ENCODE measurements around the gene RPS21.

DNA sequence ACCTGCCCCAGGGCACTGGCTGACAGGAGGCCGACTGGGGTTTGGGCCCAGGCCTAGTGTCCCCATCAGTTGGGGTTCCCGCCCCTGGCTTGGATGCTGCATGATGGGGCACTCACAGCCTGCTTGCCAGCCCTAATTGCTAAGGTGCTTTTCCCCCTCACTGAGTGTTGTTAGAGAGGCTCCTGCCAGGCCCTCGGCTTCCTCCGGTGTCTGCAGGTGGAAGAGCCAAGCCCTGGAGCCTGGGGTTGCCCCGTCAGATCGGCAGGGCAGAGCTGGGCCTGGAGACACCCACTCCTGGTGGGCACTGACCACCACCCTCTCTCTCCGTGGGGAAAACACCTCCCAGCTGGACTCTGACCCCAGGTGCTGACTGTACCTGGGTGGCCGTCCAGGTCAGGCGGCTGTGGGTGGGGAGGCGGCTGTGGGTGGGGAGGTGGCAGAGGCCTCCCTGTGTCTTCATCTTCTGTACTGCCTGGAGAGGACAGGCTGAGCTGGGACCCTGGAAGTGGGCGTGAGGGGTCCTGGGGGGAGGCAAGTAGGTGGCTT lies 26.2 kb downstream of the RPS21 start:
- TF ChIP-seq YY1 (IDR thresholded peaks at IDR 0.05; ENCODE audit: insufficient read depth, insufficient read length) (no peak), ZNF274 (IDR thresholded peaks at IDR 0.05; ENCODE audit: low read depth, low read length) (no peak)

All from NT2/D1 (cell line).